ENCODE results near the gene PCDHGA8.

PCDHGA8 gene

GRCh38 chr5:141351591-141351990, 40.8 kb upstream of the PCDHGA8 start:
- TF ChIP-seq ZNF8 (CRISPR knock-in tag; IDR thresholded peaks at IDR 0.05) = no peak
- TF ChIP-seq PPARA (CRISPR knock-in tag; IDR thresholded peaks at IDR 0.05; ENCODE audit: borderline replicate concordance) = no peak
- no peak for TF ChIP-seq PATZ1 (CRISPR knock-in tag; IDR thresholded peaks at IDR 0.05; ENCODE audit: borderline replicate concordance)
- TF ChIP-seq ZFP30 (CRISPR knock-in tag; IDR thresholded peaks at IDR 0.05) = no peak
- no peak for TF ChIP-seq OSR1 (CRISPR knock-in tag; IDR thresholded peaks at IDR 0.05)
- TF ChIP-seq CREB5 (CRISPR knock-in tag; IDR thresholded peaks at IDR 0.05; ENCODE audit: low read depth) = no peak
- no peak for TF ChIP-seq GLIS3 (CRISPR knock-in tag; IDR thresholded peaks at IDR 0.05)
- TF ChIP-seq TOX (CRISPR knock-in tag; IDR thresholded peaks at IDR 0.05; ENCODE audit: borderline replicate concordance) = no peak
- TF ChIP-seq ZC3H10 (CRISPR knock-in tag; IDR thresholded peaks at IDR 0.05) = no peak
- no peak for TF ChIP-seq CSDC2 (CRISPR knock-in tag; IDR thresholded peaks at IDR 0.05)
- TF ChIP-seq ESRRG (CRISPR knock-in tag; IDR thresholded peaks at IDR 0.05) = no peak
- no peak for TF ChIP-seq RARB (CRISPR knock-in tag; IDR thresholded peaks at IDR 0.05)
- no peak for TF ChIP-seq ARNTL (CRISPR knock-in tag; IDR thresholded peaks at IDR 0.05; ENCODE audit: borderline replicate concordance, low read depth)
- no peak for TF ChIP-seq ZFP3 (CRISPR knock-in tag; IDR thresholded peaks at IDR 0.05)
- TF ChIP-seq ZNF565 (CRISPR knock-in tag; conservative IDR thresholded peaks at IDR 0.05; ENCODE audit: low read depth) = no peak
- no peak for ATAC-seq

GRCh38 chr5:141354900-141355469, 37.4 kb upstream of the PCDHGA8 start, which contains the start of gene PCDHGA4:
Gene PCDHGA4 (plus strand): TSS chr5:141355021. CDS start chr5:141355108, 87 bp downstream.
- TF ChIP-seq ZFP3 (CRISPR knock-in tag; IDR thresholded peaks at IDR 0.05) (no peak), ZNF8 (CRISPR knock-in tag; IDR thresholded peaks at IDR 0.05) (no peak), ZFP30 (CRISPR knock-in tag; IDR thresholded peaks at IDR 0.05) (no peak), RARB (CRISPR knock-in tag; IDR thresholded peaks at IDR 0.05) (no peak), ZC3H10 (CRISPR knock-in tag; IDR thresholded peaks at IDR 0.05) (no peak)
- ATAC-seq = no peak

GRCh38 chr5:141355641-141356040, 36.8 kb upstream of the PCDHGA8 start:
- no peak for ATAC-seq
- TF ChIP-seq ZNF8 (CRISPR knock-in tag; IDR thresholded peaks at IDR 0.05) (no peak), ZFP30 (CRISPR knock-in tag; IDR thresholded peaks at IDR 0.05) (no peak), SNAI2 (CRISPR knock-in tag; IDR thresholded peaks at IDR 0.05) (no peak), GLIS3 (CRISPR knock-in tag; IDR thresholded peaks at IDR 0.05) (no peak), ESRRG (CRISPR knock-in tag; IDR thresholded peaks at IDR 0.05) (no peak), TCF4 (CRISPR knock-in tag; IDR thresholded peaks at IDR 0.05; ENCODE audit: borderline replicate concordance) (no peak)
- TF ChIP-seq, protein P1, sequence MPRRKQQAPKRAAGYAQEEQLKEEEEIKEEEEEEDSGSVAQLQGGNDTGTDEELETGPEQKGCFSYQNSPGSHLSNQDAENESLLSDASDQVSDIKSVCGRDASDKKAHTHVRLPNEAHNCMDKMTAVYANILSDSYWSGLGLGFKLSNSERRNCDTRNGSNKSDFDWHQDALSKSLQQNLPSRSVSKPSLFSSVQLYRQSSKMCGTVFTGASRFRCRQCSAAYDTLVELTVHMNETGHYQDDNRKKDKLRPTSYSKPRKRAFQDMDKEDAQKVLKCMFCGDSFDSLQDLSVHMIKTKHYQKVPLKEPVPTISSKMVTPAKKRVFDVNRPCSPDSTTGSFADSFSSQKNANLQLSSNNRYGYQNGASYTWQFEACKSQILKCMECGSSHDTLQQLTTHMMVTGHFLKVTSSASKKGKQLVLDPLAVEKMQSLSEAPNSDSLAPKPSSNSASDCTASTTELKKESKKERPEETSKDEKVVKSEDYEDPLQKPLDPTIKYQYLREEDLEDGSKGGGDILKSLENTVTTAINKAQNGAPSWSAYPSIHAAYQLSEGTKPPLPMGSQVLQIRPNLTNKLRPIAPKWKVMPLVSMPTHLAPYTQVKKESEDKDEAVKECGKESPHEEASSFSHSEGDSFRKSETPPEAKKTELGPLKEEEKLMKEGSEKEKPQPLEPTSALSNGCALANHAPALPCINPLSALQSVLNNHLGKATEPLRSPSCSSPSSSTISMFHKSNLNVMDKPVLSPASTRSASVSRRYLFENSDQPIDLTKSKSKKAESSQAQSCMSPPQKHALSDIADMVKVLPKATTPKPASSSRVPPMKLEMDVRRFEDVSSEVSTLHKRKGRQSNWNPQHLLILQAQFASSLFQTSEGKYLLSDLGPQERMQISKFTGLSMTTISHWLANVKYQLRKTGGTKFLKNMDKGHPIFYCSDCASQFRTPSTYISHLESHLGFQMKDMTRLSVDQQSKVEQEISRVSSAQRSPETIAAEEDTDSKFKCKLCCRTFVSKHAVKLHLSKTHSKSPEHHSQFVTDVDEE (CRISPR knock-in tag; IDR thresholded peaks at IDR 0.05) = no peak

GRCh38 chr5:141356133-141356532, 36.3 kb upstream of the PCDHGA8 start:
- ATAC-seq = no peak
- TF ChIP-seq ESRRG (CRISPR knock-in tag; IDR thresholded peaks at IDR 0.05) (no peak), TCF4 (CRISPR knock-in tag; IDR thresholded peaks at IDR 0.05; ENCODE audit: borderline replicate concordance) (no peak), SNAI2 (CRISPR knock-in tag; IDR thresholded peaks at IDR 0.05) (no peak), ARNTL (CRISPR knock-in tag; IDR thresholded peaks at IDR 0.05; ENCODE audit: borderline replicate concordance, low read depth) (no peak), OSR1 (CRISPR knock-in tag; IDR thresholded peaks at IDR 0.05) (no peak), ZNF8 (CRISPR knock-in tag; IDR thresholded peaks at IDR 0.05) (no peak), ISL1 (CRISPR knock-in tag; IDR thresholded peaks at IDR 0.05) (no peak), PATZ1 (CRISPR knock-in tag; IDR thresholded peaks at IDR 0.05; ENCODE audit: borderline replicate concordance) (no peak), ZC3H10 (CRISPR knock-in tag; IDR thresholded peaks at IDR 0.05) (no peak), ZFP3 (CRISPR knock-in tag; IDR thresholded peaks at IDR 0.05) (no peak), RARB (CRISPR knock-in tag; IDR thresholded peaks at IDR 0.05) (no peak), PPARA (CRISPR knock-in tag; IDR thresholded peaks at IDR 0.05; ENCODE audit: borderline replicate concordance) (no peak), CSDC2 (CRISPR knock-in tag; IDR thresholded peaks at IDR 0.05) (no peak)
- TF ChIP-seq, protein P1 (CRISPR knock-in tag; IDR thresholded peaks at IDR 0.05) = no peak
- TF ChIP-seq, protein P2, sequence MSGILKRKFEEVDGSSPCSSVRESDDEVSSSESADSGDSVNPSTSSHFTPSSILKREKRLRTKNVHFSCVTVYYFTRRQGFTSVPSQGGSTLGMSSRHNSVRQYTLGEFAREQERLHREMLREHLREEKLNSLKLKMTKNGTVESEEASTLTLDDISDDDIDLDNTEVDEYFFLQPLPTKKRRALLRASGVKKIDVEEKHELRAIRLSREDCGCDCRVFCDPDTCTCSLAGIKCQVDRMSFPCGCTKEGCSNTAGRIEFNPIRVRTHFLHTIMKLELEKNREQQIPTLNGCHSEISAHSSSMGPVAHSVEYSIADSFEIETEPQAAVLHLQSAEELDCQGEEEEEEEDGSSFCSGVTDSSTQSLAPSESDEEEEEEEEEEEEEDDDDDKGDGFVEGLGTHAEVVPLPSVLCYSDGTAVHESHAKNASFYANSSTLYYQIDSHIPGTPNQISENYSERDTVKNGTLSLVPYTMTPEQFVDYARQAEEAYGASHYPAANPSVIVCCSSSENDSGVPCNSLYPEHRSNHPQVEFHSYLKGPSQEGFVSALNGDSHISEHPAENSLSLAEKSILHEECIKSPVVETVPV (CRISPR knock-in tag; IDR thresholded peaks at IDR 0.05) = no peak

All from SK-N-SH treated with all-trans-retinoic acid at 6 μM for 48 hours (cell line).